K562 (cell line): ENCODE measurements around the gene ZNF467. TPM values are rescaled to one million over a fixed set of nuclear protein-coding genes. Genes with fewer than 3 reads are reported as not detected.

Experiments
- BCOR ChIP-seq: fragments of 450-650 bp; IDR thresholded peaks from 2 replicates; pipeline ENCODE4 v1.6.1; 2016
- CAMTA2 ChIP-seq: fragments of 250-450 bp; sonication (Bioruptor Pico); conservative IDR thresholded peaks from 2 replicates; pipeline ENCODE4 v1.5.1; 2022
- ERF ChIP-seq: fragments of 450-650 bp; formaldehyde crosslinking; IDR thresholded peaks from 2 replicates; pipeline ENCODE4 v1.4.0; 2020; ENCODE audit warnings: mild to moderate bottlenecking, mixed read lengths
- IRF2 ChIP-seq: sonication (generic); formaldehyde crosslinking; IDR thresholded peaks from 2 replicates; pipeline ENCODE4 v1.8.1; 2022; ENCODE audit warnings: mild to moderate bottlenecking, missing genetic modification reagents
- MAFF ChIP-seq: IDR thresholded peaks from 2 replicates; pipeline ENCODE4 v1.6.1; 2012; ENCODE audit warnings: low read length, improper control_type of control experiment
- MCM3 ChIP-seq: fragments of 450-650 bp; IDR thresholded peaks from 2 replicates; pipeline ENCODE4 v1.6.1; 2016
- OTX1 ChIP-seq: fragments of 450-650 bp; formaldehyde crosslinking; IDR thresholded peaks from 2 replicates; pipeline ENCODE4 v1.4.0; 2022; ENCODE audit warnings: mild to moderate bottlenecking
- RAD21 ChIP-seq, 2 experiments: fragments of 250-450 bp in 1 of 2; fragments of 450-650 bp in 1 of 2; sonication (Bioruptor Pico) in 1 of 2; formaldehyde crosslinking in 1 of 2; IDR thresholded peaks in 1 of 2; conservative IDR thresholded peaks in 1 of 2; 2 replicates each; pipeline versions ENCODE4 v1.4.0 to v1.8.0; 2020 to 2022; ENCODE audit warnings: mild to moderate bottlenecking in 2 of 2, moderate library complexity in 1 of 2
- SMAD2 ChIP-seq: fragments of 150-350 bp; IDR thresholded peaks from 2 replicates; pipeline ENCODE4 v1.6.1; 2014; ENCODE audit warnings: low read depth, mild to moderate bottlenecking, low read length
- ZNF184 ChIP-seq: sonication (generic); formaldehyde crosslinking; IDR thresholded peaks from 2 replicates; pipeline ENCODE4 v1.5.0; 2020; ENCODE audit warnings: missing genetic modification reagents
- polyA plus RNA-seq, 8 experiments: library from polyadenylated mRNA; depleted of rRNA in 4 of 8; stranded (reverse) in 5 of 8; unstranded in 3 of 8; fragments of >200 nt; fragmentation: Nextera tagmentation in 2 of 8; fragmentation: Illumina TruSeq in 1 of 8; extraction: Ambion mirVana in 2 of 8; extraction: Trizol in 1 of 8; gene quantifications; 2 replicates each; pipeline versions ENCODE4 v1.2.1 to v1.2.3, GENCODE V29; 2011 to 2014; ENCODE audit warnings: inconsistent platforms in 1 of 8, missing spikeins in 1 of 8
- total RNA-seq, 7 experiments: library from RNA; depleted of rRNA in 6 of 7; stranded (reverse); fragments of >200 nt in 6 of 7; fragmentation: Illumina TruSeq in 2 of 7; extraction: Trizol in 2 of 7; gene quantifications; 2 replicates each; pipeline versions ENCODE4 v1.2.1 to v1.2.3, GENCODE V29; 2011 to 2021; ENCODE audit warnings: low replicate concordance in 1 of 7
- TF ChIP-seq, protein P1 (sequence below): fragments of 250-450 bp; sonication (Bioruptor Pico); IDR thresholded peaks from 2 replicates; pipeline ENCODE4 v1.8.0; 2022; ENCODE audit warnings: inconsistent platforms, mild to moderate bottlenecking, moderate library complexity, borderline replicate concordance
- TF ChIP-seq, protein P2 (sequence below): fragments of 450-650 bp; formaldehyde crosslinking; conservative IDR thresholded peaks from 2 replicates; pipeline ENCODE4 v1.4.0; 2022; ENCODE audit warnings: mild to moderate bottlenecking, missing genetic modification characterization
- TF ChIP-seq, protein P3 (sequence below): sonication (generic); formaldehyde crosslinking; IDR thresholded peaks from 2 replicates; pipeline ENCODE4 v1.8.1; 2022; ENCODE audit warnings: missing genetic modification reagents
- TF ChIP-seq, protein P4 (sequence below): fragments of 450-650 bp; conservative IDR thresholded peaks from 2 replicates; pipeline ENCODE4 v1.6.1; 2016; ENCODE audit warnings: missing genetic modification characterization, low read depth, mild to moderate bottlenecking, control low read depth, missing compliant biosample characterization

ZNF467 gene
- total and polyA plus RNA-seq, 9 of the 15 experiments (the other 6 are each of a cell fraction or from before 2014, with no cell fraction given): 0.32 to 14.2 (median 1.7) TPM

DNA sequence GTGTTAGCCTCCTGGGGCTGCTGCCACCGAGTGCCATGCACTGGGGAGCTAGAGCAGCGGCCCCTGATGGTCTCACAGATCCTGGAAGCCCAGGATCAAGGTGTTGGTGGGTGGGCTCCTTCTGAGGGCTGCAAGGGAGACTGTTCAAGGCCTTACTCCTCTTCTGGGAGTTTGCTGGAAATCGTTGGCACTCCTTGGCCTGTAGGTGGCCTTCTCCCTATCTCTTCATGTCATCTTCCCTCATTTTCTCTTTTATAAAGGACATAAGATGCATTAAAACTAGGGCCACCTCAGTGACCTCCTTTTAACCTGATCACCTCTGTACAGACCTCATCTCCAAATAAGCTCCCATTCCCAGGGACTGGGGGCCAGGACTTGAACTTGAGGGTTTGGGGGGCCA lies 37.8 kb upstream of the ZNF467 start (continued):
- TF ChIP-seq, protein P1, sequence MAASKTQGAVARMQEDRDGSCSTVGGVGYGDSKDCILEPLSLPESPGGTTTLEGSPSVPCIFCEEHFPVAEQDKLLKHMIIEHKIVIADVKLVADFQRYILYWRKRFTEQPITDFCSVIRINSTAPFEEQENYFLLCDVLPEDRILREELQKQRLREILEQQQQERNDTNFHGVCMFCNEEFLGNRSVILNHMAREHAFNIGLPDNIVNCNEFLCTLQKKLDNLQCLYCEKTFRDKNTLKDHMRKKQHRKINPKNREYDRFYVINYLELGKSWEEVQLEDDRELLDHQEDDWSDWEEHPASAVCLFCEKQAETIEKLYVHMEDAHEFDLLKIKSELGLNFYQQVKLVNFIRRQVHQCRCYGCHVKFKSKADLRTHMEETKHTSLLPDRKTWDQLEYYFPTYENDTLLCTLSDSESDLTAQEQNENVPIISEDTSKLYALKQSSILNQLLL: no peak
- TF ChIP-seq BCOR (no peak), RAD21 (CRISPR knock-in tag; conservative IDR thresholded peaks at IDR 0.05 in 1 of 2, IDR thresholded peaks at IDR 0.05 in 1 of 2) (0 out of 4 replicates have a peak, but pooled peaks of 1 of the 2 experiments have one; percentile 6), MAFF (no peak), IRF2 (CRISPR knock-in tag) (no peak), OTX1 (CRISPR knock-in tag) (no peak), CAMTA2 (CRISPR knock-in tag) (no peak), ZNF184 (CRISPR knock-in tag) (no peak), ERF (CRISPR knock-in tag) (no peak), SMAD2 (no peak), MCM3 (no peak)
- TF ChIP-seq, protein P2, sequence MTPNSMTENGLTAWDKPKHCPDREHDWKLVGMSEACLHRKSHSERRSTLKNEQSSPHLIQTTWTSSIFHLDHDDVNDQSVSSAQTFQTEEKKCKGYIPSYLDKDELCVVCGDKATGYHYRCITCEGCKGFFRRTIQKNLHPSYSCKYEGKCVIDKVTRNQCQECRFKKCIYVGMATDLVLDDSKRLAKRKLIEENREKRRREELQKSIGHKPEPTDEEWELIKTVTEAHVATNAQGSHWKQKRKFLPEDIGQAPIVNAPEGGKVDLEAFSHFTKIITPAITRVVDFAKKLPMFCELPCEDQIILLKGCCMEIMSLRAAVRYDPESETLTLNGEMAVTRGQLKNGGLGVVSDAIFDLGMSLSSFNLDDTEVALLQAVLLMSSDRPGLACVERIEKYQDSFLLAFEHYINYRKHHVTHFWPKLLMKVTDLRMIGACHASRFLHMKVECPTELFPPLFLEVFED (CRISPR knock-in tag): no peak
- TF ChIP-seq, protein P3, sequence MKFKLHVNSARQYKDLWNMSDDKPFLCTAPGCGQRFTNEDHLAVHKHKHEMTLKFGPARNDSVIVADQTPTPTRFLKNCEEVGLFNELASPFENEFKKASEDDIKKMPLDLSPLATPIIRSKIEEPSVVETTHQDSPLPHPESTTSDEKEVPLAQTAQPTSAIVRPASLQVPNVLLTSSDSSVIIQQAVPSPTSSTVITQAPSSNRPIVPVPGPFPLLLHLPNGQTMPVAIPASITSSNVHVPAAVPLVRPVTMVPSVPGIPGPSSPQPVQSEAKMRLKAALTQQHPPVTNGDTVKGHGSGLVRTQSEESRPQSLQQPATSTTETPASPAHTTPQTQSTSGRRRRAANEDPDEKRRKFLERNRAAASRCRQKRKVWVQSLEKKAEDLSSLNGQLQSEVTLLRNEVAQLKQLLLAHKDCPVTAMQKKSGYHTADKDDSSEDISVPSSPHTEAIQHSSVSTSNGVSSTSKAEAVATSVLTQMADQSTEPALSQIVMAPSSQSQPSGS (CRISPR knock-in tag): no peak
- TF ChIP-seq, protein P4, sequence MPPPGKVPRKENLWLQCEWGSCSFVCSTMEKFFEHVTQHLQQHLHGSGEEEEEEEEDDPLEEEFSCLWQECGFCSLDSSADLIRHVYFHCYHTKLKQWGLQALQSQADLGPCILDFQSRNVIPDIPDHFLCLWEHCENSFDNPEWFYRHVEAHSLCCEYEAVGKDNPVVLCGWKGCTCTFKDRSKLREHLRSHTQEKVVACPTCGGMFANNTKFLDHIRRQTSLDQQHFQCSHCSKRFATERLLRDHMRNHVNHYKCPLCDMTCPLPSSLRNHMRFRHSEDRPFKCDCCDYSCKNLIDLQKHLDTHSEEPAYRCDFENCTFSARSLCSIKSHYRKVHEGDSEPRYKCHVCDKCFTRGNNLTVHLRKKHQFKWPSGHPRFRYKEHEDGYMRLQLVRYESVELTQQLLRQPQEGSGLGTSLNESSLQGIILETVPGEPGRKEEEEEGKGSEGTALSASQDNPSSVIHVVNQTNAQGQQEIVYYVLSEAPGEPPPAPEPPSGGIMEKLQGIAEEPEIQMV: no peak
